Endothelial cell of umbilical vein (primary cell): ENCODE measurements around the gene P4HB. TPM values are rescaled to one million over a fixed set of nuclear protein-coding genes. Genes with fewer than 3 reads are reported as not detected.

ENCODE experiments used
- BruUV-seq: library from RNA; stranded (reverse); fragments of 400-500 nt; replicated peaks from 2 replicates; lab custom pipeline; 2021; lab: Mats Ljungman, UMichigan
- CTCF ChIA-PET: fragments of 300-600, 350-600 bp; sonication (Branson Sonifier 250); formaldehyde crosslinking; loops from one replicate; lab custom pipeline; 2021; ENCODE audit warnings: antibody characterized with exemption, inconsistent platforms; lab: Charles Lee
- POLR2A ChIA-PET: fragments of 300-600, 350-600 bp; sonication (Branson Sonifier 250); formaldehyde crosslinking; loops from one replicate; lab custom pipeline; 2021; ENCODE audit warnings: antibody characterized with exemption, inconsistent platforms; lab: Charles Lee
- DNase-seq: peaks from one replicate; pipeline ENCODE4 v3.0.0-alpha.2; 2011; ENCODE audit warnings: low read depth, low spot score
- FAIRE-seq: peaks from 2 replicates; lab custom pipeline; 2011; peaks lifted over from hg19 to GRCh38; lab: Jason Lieb, UNC
- H2AFZ ChIP-seq: 2 replicates; pipeline ENCODE4 v1.6.0; 2012; ENCODE audit warnings: low read depth, low read length, control low read depth, inconsistent platforms
- H3K27ac ChIP-seq: 2 replicates; pipeline ENCODE4 v1.5.1; 2011; ENCODE audit warnings: low read depth, mild to moderate bottlenecking, control low read depth, low read length, moderate library complexity; ENCODE audit not compliant: insufficient read depth
- H3K27me3 ChIP-seq, 2 experiments: 2 replicates each; pipeline versions ENCODE4 v1.6.0 to v1.6.1; 2011; ENCODE audit warnings: low read length in 2 of 2, mixed read lengths in 1 of 2; ENCODE audit not compliant: control insufficient read depth in 2 of 2, insufficient read depth in 2 of 2
- H3K36me3 ChIP-seq, 2 experiments: 2 replicates in 1 of 2; 3 replicates in 1 of 2; pipeline ENCODE4 v1.5.1; 2011; ENCODE audit warnings: low read length in 2 of 2, mild to moderate bottlenecking in 1 of 2, moderate library complexity in 1 of 2; ENCODE audit not compliant: control insufficient read depth in 2 of 2, insufficient read depth in 2 of 2; ENCODE audit errors: extremely low read depth in 1 of 2
- H3K4me1 ChIP-seq: 3 replicates; pipeline ENCODE4 v1.5.1; 2011; ENCODE audit warnings: mild to moderate bottlenecking, low read length; ENCODE audit not compliant: control insufficient read depth, insufficient read depth; ENCODE audit errors: extremely low read depth
- H3K4me2 ChIP-seq: 2 replicates; pipeline ENCODE4 v1.6.1; 2011; ENCODE audit warnings: low read length, control low read depth, mixed read lengths; ENCODE audit not compliant: insufficient read depth
- H3K4me3 ChIP-seq, 3 experiments: fragments of 200-600 bp in 1 of 3; sonication (generic), shearing (Covaris generic) in 1 of 3; replicated peaks in 1 of 3; 2 replicates each; pipeline ENCODE4 v1.5.1; 2011 to 2016; ENCODE audit warnings: control low read depth in 3 of 3, low read length in 3 of 3, mild to moderate bottlenecking in 2 of 3, inconsistent platforms in 1 of 3, low read depth in 1 of 3, moderate library complexity in 1 of 3; ENCODE audit not compliant: insufficient read depth in 1 of 3
- H3K79me2 ChIP-seq: 2 replicates; pipeline ENCODE4 v1.6.0; 2012; ENCODE audit warnings: low read length, inconsistent platforms; ENCODE audit not compliant: control insufficient read depth, insufficient read depth
- H3K9ac ChIP-seq: replicated peaks from 2 replicates; pipeline ENCODE3; 2011; ENCODE audit warnings: low read length, control low read depth; ENCODE audit not compliant: insufficient read depth; ENCODE audit errors: extremely low read depth
- H3K9me1 ChIP-seq: replicated peaks from 3 replicates; pipeline ENCODE4 v1.6.0; 2011; ENCODE audit warnings: mild to moderate bottlenecking, low read length; ENCODE audit not compliant: control insufficient read depth, insufficient read depth; ENCODE audit errors: extremely low read depth
- H3K9me3 ChIP-seq: replicated peaks from 2 replicates; pipeline ENCODE4 v1.5.1; 2012; ENCODE audit warnings: low read length, inconsistent platforms; ENCODE audit not compliant: control insufficient read depth, insufficient read depth
- H4K20me1 ChIP-seq: replicated peaks from 2 replicates; pipeline ENCODE3; 2011; ENCODE audit warnings: mild to moderate bottlenecking, low read length; ENCODE audit not compliant: control insufficient read depth, insufficient read depth; ENCODE audit errors: extremely low read depth
- CTCF ChIP-seq, 2 donors: IDR thresholded peaks; 1 replicate in 1 of 2; 2 replicates in 1 of 2; pipeline ENCODE4 v1.5.1; 2011; ENCODE audit warnings: low read length in 2 of 2, mild to moderate bottlenecking in 2 of 2, moderate library complexity in 2 of 2, control low read depth in 1 of 2, inconsistent platforms in 1 of 2, low read depth in 1 of 2; ENCODE audit not compliant: insufficient read depth in 1 of 2; ENCODE audit errors: extremely low read depth in 1 of 2
- EZH2 ChIP-seq: IDR thresholded peaks from 2 replicates; pipeline ENCODE4 v1.6.1; 2012; ENCODE audit warnings: borderline replicate concordance, low read depth, mild to moderate bottlenecking, moderate library complexity, low read length, inconsistent platforms; ENCODE audit not compliant: severe bottlenecking
- GATA2 ChIP-seq: IDR thresholded peaks from 2 replicates; pipeline ENCODE4 v1.7.0; 2011; ENCODE audit warnings: low read depth, mild to moderate bottlenecking, moderate library complexity, mixed read lengths, low read length; ENCODE audit not compliant: insufficient read length, insufficient read depth
- MAX ChIP-seq: IDR thresholded peaks from 2 replicates; pipeline ENCODE4 v1.6.1; 2011; ENCODE audit not compliant: insufficient read depth, insufficient read length
- MYC ChIP-seq: IDR thresholded peaks from one replicate; pipeline ENCODE4 v1.6.1; 2011; ENCODE audit warnings: mild to moderate bottlenecking, low read depth, low read length
- POLR2A ChIP-seq: IDR thresholded peaks from 2 replicates; pipeline ENCODE4 v1.6.1; 2012; ENCODE audit warnings: low read depth, mild to moderate bottlenecking, control low read depth, low read length
- POLR2AphosphoS5 ChIP-seq: IDR thresholded peaks from 2 replicates; pipeline ENCODE4 v1.6.1; 2012; ENCODE audit warnings: low read depth, mild to moderate bottlenecking, control low read depth, low read length, moderate library complexity; ENCODE audit not compliant: insufficient read depth
- dilution Hi-C: fragments of 300-500 bp; cut with MboI; formaldehyde crosslinking; loops from one replicate; pipeline ENCODE4 v1.15.0; 2019; ENCODE audit warnings: low sequenced_read_pairs; ENCODE audit not compliant: extremely low pct_ligation_motif_present
- intact Hi-C: fragments of 100-400 bp; cut with micrococcal nuclease; formaldehyde crosslinking; loops from one replicate; pipeline ENCODE4 v1.10.0; 2022
- polyA plus RNA-seq, 4 experiments: library from polyadenylated mRNA; depleted of rRNA in 3 of 4; stranded (reverse) in 3 of 4; unstranded in 1 of 4; fragments of >200 nt; gene quantifications; 2 replicates each; pipeline versions ENCODE4 v1.2.1 to v1.2.3, GENCODE V29; 2011 to 2012; ENCODE audit warnings: missing spikeins in 1 of 4
- total RNA-seq: library from RNA; stranded (reverse); gene quantifications from 2 replicates; pipeline ENCODE4 v1.2.3, GENCODE V29; 2021

The P4HB gene
- total and polyA plus RNA-seq, 2 donors (not counting 3 experiments of a cell fraction or from before 2014, with no cell fraction given), result 201 to 988 TPM

GRCh38 chr17:81828656-81829055, 31.7 kb downstream of the P4HB start:
- H3K27me3 ChIP-seq, result no peaks in the 10 kb centered on the region
- intact Hi-C loops, result no loop called here
- no peaks in the 10 kb centered on the region for H3K9me3 ChIP-seq
- no peak overlapping the region for H3K4me2 ChIP-seq
- dilution Hi-C loops, result no loop called here
- no peak overlapping the region for H3K27ac ChIP-seq
- TF ChIP-seq GATA2 (no peak), POLR2AphosphoS5 (no peak), POLR2A (no peak), MYC (no peak), CTCF (IDR thresholded peaks at IDR 0.05; ENCODE audit: extremely low read depth in 1 of 2, insufficient read depth in 1 of 2, low read depth in 1 of 2, low read length in 2 of 2) (no peak), MAX (no peak), EZH2 (no peak)
- no peaks in the 10 kb centered on the region for H3K9me1 ChIP-seq
- DNase-seq, result no peak
- H3K4me3 ChIP-seq, result no peak overlapping the region
- peaks cover 9% of the 10 kb centered on the region for H3K79me2 ChIP-seq
- peaks cover 9% of the 10 kb centered on the region for H3K4me1 ChIP-seq
- no peaks in the 10 kb centered on the region for H4K20me1 ChIP-seq
- H3K36me3 ChIP-seq, result peaks cover 0 to 7% of the 10 kb centered on the region in 2 experiments
- H3K9ac ChIP-seq, result no peak overlapping the region
- CTCF ChIA-PET, result no interaction called here
- no TSS peak for BruUV-seq
- no peak for FAIRE-seq
- POLR2A ChIA-PET, result no interaction called here
- no peak overlapping the region for H2AFZ ChIP-seq
